ENCODE data around the gene FNTB. TPM values are rescaled to one million over a fixed set of nuclear protein-coding genes. Genes with fewer than 3 reads are reported as not detected.
A peak's percentile ranks its signal among the peaks of the same experiment; 100 is the strongest.

Gene FNTB
- total RNA-seq, 4 donors from 2014 or later, result 34.0 to 48.6 (median 38.8) TPM

DNA sequence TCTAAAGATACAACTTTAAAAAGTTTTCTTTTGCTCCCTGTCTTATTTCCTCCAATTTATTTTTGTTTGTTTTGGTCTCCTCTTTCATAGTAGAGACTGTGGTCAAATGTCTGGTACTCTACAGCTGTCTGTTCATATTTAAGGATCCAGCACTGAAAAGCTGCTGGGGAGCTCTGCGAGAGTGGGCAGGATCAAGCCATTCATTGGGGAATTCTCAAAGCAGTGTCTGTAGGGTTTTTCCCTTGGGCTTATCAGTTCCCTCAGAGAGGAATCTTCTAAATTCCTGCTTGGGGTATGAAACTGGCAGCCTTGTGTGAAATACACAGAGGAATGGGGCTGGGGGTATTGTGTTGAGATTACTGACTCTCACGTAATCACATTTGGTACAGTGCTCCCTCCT, 52.3 kb downstream of the FNTB start:
- intact Hi-C loops (cut with DNase I; ENCODE audit: low total_unique reads), result no loop called here

DNA sequence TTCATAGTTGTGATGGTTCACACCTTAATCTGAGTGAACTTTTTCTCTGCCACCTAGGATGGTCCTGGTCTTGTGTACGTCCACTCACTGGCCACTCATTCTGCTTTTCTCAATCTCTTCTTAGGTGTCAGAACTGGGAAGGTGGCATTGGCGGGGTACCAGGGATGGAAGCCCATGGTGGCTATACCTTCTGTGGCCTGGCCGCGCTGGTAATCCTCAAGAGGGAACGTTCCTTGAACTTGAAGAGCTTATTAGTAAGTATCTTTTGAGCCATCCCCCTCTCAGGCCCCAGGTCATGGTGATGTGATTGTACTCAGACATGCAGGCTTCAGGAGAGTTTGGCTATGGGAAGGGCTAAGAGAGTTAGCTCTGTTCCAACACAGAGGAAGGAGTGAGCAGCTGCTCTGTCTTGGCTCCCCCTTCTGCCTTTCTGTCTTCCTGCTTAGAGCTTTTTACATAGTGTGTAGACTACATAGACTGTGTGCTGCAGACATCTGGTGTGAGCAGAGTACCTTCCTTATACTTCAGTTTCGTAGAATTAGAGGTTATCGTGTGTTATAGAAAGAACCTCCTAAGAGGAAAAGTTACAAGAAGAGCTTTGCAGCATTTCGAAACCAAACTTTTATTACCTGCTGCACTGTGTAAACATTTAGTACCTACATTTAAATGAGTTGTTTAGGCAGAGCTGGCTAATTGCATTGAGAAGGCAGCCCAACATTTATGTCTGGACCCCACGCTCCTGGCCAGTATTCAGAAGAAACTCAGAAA, 54.2 kb downstream of the FNTB start:
- peak in 1 of 2 donors; percentile 66 for DNase-seq (ENCODE audit: low spot score in 2 of 2)
- no peak overlapping the region for H3K4me3 ChIP-seq (ENCODE audit: low read depth, poor library complexity, severe bottlenecking)
- 93 to 95% methylated on average over 9 of the region's 9 CpGs for WGBS, 2 donors
- TF ChIP-seq POLR2A (IDR thresholded peaks at IDR 0.05), result no peak
- TF ChIP-seq, protein P1, sequence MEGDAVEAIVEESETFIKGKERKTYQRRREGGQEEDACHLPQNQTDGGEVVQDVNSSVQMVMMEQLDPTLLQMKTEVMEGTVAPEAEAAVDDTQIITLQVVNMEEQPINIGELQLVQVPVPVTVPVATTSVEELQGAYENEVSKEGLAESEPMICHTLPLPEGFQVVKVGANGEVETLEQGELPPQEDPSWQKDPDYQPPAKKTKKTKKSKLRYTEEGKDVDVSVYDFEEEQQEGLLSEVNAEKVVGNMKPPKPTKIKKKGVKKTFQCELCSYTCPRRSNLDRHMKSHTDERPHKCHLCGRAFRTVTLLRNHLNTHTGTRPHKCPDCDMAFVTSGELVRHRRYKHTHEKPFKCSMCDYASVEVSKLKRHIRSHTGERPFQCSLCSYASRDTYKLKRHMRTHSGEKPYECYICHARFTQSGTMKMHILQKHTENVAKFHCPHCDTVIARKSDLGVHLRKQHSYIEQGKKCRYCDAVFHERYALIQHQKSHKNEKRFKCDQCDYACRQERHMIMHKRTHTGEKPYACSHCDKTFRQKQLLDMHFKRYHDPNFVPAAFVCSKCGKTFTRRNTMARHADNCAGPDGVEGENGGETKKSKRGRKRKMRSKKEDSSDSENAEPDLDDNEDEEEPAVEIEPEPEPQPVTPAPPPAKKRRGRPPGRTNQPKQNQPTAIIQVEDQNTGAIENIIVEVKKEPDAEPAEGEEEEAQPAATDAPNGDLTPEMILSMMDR (IDR thresholded peaks at IDR 0.05), result no peak
- intact Hi-C loops (cut with DNase I; ENCODE audit: low total_unique reads), result no loop called here

More for the DNA sequence above, 52.3 kb downstream of the FNTB start:
- TF ChIP-seq, protein P1 (IDR thresholded peaks at IDR 0.05), result no peak
- TF ChIP-seq POLR2A (IDR thresholded peaks at IDR 0.05), result no peak
- WGBS, 2 donors, result 97 to 100% methylated on average over 2 of the region's 2 CpGs
- peak in 1 of 2 donors; percentile 40 for DNase-seq (ENCODE audit: low spot score in 2 of 2)
- H3K4me3 ChIP-seq (ENCODE audit: low read depth, poor library complexity, severe bottlenecking), result no peak overlapping the region

DNA sequence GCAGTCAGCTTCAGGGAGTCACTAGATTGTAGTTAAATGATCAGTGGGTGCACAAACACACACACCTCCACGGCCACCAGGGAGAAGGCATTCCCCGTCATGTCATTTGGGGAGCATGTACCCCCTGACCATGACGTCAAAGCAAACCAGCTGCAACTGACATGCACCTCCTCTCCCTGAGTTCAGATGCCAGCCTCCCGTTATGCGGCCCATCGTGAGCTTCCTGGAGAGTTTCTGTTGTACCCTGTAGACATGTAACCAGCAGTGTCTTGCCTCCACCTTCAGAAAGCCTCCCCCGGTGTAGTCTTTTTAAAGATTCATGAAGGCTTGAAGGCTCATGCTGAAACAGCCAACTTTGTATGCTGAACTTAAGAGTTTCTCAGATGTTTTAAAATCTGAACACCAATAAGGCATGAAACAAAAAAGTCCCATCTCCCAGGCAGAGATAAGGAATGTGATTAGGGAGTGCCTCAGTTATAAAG, 54.8 kb downstream of the FNTB start:
- 88 to 96% methylated on average over 7 of the region's 7 CpGs for WGBS, 2 donors
- H3K4me3 ChIP-seq (ENCODE audit: low read depth, poor library complexity, severe bottlenecking), result no peak overlapping the region
- peak in 1 of 2 donors; percentile 76 for DNase-seq (ENCODE audit: low spot score in 2 of 2)
- TF ChIP-seq, protein P1 (IDR thresholded peaks at IDR 0.05), result no peak
- no peak for TF ChIP-seq POLR2A (IDR thresholded peaks at IDR 0.05)
- intact Hi-C loops (cut with DNase I; ENCODE audit: low total_unique reads), result no loop called here

DNA sequence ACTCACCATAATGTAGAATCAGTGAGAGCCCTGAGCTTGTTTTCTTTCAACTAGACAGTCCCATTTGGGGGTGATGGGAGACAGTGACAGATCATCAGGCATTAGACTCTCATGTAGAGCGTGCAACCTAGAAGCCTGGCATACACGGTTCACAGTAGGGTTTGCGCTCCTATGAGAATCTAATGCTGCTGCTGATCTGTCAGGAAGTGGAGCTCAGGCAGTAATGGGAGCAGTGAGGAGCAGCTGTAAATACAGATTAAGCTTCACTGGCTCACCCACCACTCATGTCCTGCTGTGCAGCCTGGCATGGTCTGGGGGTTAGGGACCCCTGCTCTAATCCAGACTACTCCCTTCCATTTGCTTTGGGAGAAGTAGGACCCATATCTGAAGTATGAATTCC, 55.6 kb downstream of the FNTB start:
- WGBS, 2 donors, result 89 to 92% methylated on average over 3 of the region's 3 CpGs
- intact Hi-C loops (cut with DNase I; ENCODE audit: low total_unique reads), result no loop called here
- TF ChIP-seq, protein P1 (IDR thresholded peaks at IDR 0.05), result no peak
- no peak for TF ChIP-seq POLR2A (IDR thresholded peaks at IDR 0.05)
- no peak overlapping the region for H3K4me3 ChIP-seq (ENCODE audit: low read depth, poor library complexity, severe bottlenecking)
- peak in 1 of 2 donors; percentile 3 for DNase-seq (ENCODE audit: low spot score in 2 of 2)

DNA sequence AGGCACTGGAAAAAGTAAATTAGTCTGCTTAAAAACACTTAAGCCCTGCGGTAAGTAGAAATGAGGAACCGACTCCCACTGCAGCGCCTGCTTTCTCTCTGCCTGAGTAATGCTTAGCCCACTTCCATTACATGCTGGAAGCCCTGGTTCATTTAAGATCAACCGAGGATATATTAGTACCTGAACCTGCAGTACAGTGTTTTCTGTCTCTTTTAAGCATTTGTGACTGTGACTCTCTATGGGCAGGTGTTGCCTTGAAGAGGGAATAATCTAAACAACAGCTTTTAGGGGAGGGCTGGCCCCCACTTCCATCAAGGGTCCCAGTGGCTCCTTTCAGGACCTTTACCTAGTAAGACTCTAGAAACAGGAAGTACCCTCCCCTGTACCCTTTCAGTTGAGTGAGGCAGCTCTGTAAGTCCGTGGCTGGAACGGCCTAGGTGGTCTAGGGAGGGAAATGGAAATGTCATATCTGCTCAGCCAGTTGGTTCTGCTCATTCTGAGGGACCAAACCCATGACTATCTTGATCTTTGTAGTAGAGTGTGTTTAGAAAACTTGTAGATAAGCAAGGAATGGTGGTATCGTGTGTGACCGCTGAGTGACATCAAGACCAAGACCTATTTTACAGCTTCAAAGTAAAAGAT, 56.2 kb downstream of the FNTB start:
- TF ChIP-seq, protein P1 (IDR thresholded peaks at IDR 0.05), result no peak
- TF ChIP-seq POLR2A (IDR thresholded peaks at IDR 0.05), result no peak
- WGBS, 2 donors, result 79 to 88% methylated on average over 8 of the region's 8 CpGs
- H3K4me3 ChIP-seq (ENCODE audit: low read depth, poor library complexity, severe bottlenecking), result no peak overlapping the region
- peak in 1 of 2 donors; percentile 13 for DNase-seq (ENCODE audit: low spot score in 2 of 2)
- intact Hi-C loops (cut with DNase I; ENCODE audit: low total_unique reads), result no loop called here

Measured in lower leg skin (tissue), 4 donors.